ENCODE results near the gene ASXL3.

DNA sequence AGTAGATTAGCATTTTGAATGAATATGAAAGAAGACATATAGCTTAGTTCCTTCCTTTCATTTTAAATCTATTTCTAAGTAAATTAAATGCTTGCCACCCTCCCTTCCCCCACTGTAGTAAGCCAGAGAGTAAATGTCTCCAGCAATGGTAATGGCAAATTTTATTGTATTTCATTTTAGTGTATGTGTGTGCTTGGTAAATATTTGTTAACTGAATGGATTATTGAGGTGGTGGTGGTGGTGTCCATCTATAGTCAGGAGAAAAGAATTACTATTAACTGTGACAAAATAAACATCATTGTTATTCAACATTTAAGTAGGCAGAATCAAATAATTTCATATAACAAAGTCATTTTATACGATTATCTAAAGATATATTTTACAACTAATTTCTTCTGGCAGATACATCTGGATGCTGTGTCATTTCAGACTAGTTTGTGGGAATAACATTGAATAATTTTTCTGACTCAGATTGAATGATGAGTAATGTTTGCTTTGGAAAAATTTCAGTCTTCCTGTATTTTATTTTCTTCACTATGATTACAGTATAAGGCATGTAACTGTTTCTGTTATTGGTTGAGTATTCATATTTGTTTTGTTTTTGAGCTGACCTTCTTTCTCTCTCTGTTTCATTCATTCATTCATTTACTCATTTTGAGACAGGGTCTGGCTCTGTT is 18.3 kb downstream of the ASXL3 start:
- no peak for TF ChIP-seq L3MBTL2 (conservative IDR thresholded peaks at IDR 0.05)
- no peak for TF ChIP-seq FOXA1 (IDR thresholded peaks at IDR 0.05)
- TF ChIP-seq SUZ12 (IDR thresholded peaks at IDR 0.05), result no peak
- TF ChIP-seq BHLHE40 (IDR thresholded peaks at IDR 0.05; ENCODE audit: borderline replicate concordance), result no peak
- TF ChIP-seq ARNT (IDR thresholded peaks at IDR 0.05), result no peak
- no peak for TF ChIP-seq HDGF (IDR thresholded peaks at IDR 0.05; ENCODE audit: borderline replicate concordance)
- TF ChIP-seq, protein P1, sequence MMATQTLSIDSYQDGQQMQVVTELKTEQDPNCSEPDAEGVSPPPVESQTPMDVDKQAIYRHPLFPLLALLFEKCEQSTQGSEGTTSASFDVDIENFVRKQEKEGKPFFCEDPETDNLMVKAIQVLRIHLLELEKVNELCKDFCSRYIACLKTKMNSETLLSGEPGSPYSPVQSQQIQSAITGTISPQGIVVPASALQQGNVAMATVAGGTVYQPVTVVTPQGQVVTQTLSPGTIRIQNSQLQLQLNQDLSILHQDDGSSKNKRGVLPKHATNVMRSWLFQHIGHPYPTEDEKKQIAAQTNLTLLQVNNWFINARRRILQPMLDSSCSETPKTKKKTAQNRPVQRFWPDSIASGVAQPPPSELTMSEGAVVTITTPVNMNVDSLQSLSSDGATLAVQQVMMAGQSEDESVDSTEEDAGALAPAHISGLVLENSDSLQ (IDR thresholded peaks at IDR 0.05), result no peak
- no peak for TF ChIP-seq TARDBP (IDR thresholded peaks at IDR 0.05)
- TF ChIP-seq SP1 (IDR thresholded peaks at IDR 0.05), result no peak
- TF ChIP-seq FOXK2 (IDR thresholded peaks at IDR 0.05), result no peak
- TF ChIP-seq ZNF384 (IDR thresholded peaks at IDR 0.05), result no peak
